ENCODE data around the gene TTBK2. TPM values are rescaled to one million over a fixed set of nuclear protein-coding genes. Genes with fewer than 3 reads are reported as not detected.

Gene TTBK2
- total RNA-seq, 2 experiments from 2014 or later, result 14.2 to 20.8 TPM

DNA sequence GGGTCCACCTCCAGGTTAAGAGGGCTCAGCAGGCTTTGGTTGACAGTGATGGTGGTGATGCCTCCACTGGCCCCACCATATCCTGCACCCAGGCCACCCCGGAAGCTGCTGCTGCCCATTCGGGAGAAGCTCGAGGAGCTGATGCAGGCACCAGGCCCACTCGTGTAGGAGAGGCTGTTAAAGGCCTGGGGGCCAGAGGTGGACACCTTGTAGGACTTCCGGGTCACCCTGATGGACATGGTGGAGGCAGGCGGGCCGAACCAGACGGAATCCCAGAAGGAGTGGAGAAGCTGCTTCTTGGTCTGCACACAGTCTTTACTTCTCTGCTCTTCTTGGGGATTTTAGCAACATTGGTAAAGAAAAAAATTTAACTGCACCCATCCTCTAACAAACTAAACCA is 118.4 kb downstream of the TTBK2 start:
- Histone ChIP-seq H3K27ac (ENCODE audit: low read depth, low read length, poor library complexity, severe bottlenecking) (no peak overlapping the region), H3K4me3 (ENCODE audit: low read depth, low read length, poor library complexity, severe bottlenecking) (no peak overlapping the region), H3K4me2 (ENCODE audit: low read length) (no peak overlapping the region), H3K79me2 (ENCODE audit: insufficient read depth, low read depth, low read length) (no peaks in the 10 kb centered on the region), H2AFZ (ENCODE audit: low read length) (no peak overlapping the region), H3K36me3 (ENCODE audit: insufficient read depth, low read length) (no peaks in the 10 kb centered on the region), H3K9me2 (ENCODE audit: insufficient read depth, low read length) (no peaks in the 10 kb centered on the region), H3K4me1 (ENCODE audit: insufficient read depth, low read length, poor library complexity, severe bottlenecking) (no peaks in the 10 kb centered on the region), H4K20me1 (ENCODE audit: insufficient read depth, low read length) (no peaks in the 10 kb centered on the region), H3K9me3 (ENCODE audit: low read length) (no peaks in the 10 kb centered on the region)
- intact Hi-C loops (cut with micrococcal nuclease; ENCODE audit: unreplicated experiment), result no loop called here
- DNase-seq (ENCODE audit: low spot score), result no peak
- POLR2A ChIA-PET, result no interaction called here
- BruUV-seq (replicated peaks), result no TSS peak
- CTCF ChIA-PET (ENCODE audit: unreplicated experiment), result interaction anchor here (0.5 kb wide), 1 partner anchor 1699 kb away, joined by 3 read pairs; no protein-coding TSS in a partner anchor
- TF ChIP-seq EZH2phosphoT487 (IDR thresholded peaks at IDR 0.05; ENCODE audit: borderline replicate concordance, low read depth, low read length), result no peak

- Histone ChIP-seq H3K4me2 (ENCODE audit: low read length) (no peak overlapping the region), H4K20me1 (ENCODE audit: insufficient read depth, low read length) (no peaks in the 10 kb centered on the region), H3K4me1 (ENCODE audit: insufficient read depth, low read length, poor library complexity, severe bottlenecking) (no peaks in the 10 kb centered on the region), H3K9me3 (ENCODE audit: low read length) (no peaks in the 10 kb centered on the region), H3K79me2 (ENCODE audit: insufficient read depth, low read depth, low read length) (no peaks in the 10 kb centered on the region), H3K9me2 (ENCODE audit: insufficient read depth, low read length) (no peaks in the 10 kb centered on the region), H3K4me3 (ENCODE audit: low read depth, low read length, poor library complexity, severe bottlenecking) (no peak overlapping the region), H2AFZ (ENCODE audit: low read length) (no peak overlapping the region), H3K27ac (ENCODE audit: low read depth, low read length, poor library complexity, severe bottlenecking) (no peak overlapping the region), H3K36me3 (ENCODE audit: insufficient read depth, low read length) (no peaks in the 10 kb centered on the region)
- POLR2A ChIA-PET, result interaction anchor here (0.5 to 0.6 kb wide), 5 partner anchors 10 to 453 kb away, joined by 3 to 4 read pairs (median 3); no protein-coding TSS in a partner anchor
- TF ChIP-seq, protein P1, sequence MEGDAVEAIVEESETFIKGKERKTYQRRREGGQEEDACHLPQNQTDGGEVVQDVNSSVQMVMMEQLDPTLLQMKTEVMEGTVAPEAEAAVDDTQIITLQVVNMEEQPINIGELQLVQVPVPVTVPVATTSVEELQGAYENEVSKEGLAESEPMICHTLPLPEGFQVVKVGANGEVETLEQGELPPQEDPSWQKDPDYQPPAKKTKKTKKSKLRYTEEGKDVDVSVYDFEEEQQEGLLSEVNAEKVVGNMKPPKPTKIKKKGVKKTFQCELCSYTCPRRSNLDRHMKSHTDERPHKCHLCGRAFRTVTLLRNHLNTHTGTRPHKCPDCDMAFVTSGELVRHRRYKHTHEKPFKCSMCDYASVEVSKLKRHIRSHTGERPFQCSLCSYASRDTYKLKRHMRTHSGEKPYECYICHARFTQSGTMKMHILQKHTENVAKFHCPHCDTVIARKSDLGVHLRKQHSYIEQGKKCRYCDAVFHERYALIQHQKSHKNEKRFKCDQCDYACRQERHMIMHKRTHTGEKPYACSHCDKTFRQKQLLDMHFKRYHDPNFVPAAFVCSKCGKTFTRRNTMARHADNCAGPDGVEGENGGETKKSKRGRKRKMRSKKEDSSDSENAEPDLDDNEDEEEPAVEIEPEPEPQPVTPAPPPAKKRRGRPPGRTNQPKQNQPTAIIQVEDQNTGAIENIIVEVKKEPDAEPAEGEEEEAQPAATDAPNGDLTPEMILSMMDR (conservative IDR thresholded peaks at IDR 0.05; ENCODE audit: low read length), result peak; percentile 64
- no peak for TF ChIP-seq EZH2phosphoT487 (IDR thresholded peaks at IDR 0.05; ENCODE audit: borderline replicate concordance, low read depth, low read length)
- peak; percentile 3 for DNase-seq (ENCODE audit: low spot score)
- CTCF ChIA-PET (ENCODE audit: unreplicated experiment), result no interaction called here
- BruUV-seq (replicated peaks), result no TSS peak
- intact Hi-C loops (cut with micrococcal nuclease; ENCODE audit: unreplicated experiment), result no loop called here
Measured at GRCh38 chr15:42800731-42801474, 119.7 kb downstream of the TTBK2 start.

DNA sequence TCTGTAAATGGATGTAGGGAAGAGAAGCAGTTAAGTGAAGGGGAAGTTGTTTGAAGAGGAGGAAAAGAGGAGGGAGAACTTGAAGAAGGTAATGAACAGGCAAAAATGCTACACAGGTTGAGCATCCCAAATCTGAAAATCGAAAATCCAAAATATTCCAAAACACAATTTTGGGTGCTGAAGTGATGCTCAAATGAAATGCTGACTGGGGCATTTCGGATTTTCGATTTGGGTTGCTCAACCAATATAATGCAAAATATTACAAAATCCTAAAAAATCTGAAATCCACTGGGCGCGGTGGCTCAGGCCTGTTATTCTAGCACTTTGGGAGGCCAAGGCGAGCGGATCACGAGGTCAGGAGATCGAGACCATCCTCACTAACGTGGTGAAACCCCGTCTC is 121.8 kb downstream of the TTBK2 start:
- no TSS peak for BruUV-seq (replicated peaks)
- H3K4me3 ChIP-seq (ENCODE audit: low read depth, low read length, poor library complexity, severe bottlenecking), result no peak overlapping the region
- H3K27ac ChIP-seq (ENCODE audit: low read depth, low read length, poor library complexity, severe bottlenecking), result no peak overlapping the region
- H3K36me3 ChIP-seq (ENCODE audit: insufficient read depth, low read length), result no peaks in the 10 kb centered on the region
- no peaks in the 10 kb centered on the region for H3K9me2 ChIP-seq (ENCODE audit: insufficient read depth, low read length)
- CTCF ChIA-PET (ENCODE audit: unreplicated experiment), result no interaction called here
- POLR2A ChIA-PET, result no interaction called here
- H3K4me1 ChIP-seq (ENCODE audit: insufficient read depth, low read length, poor library complexity, severe bottlenecking), result no peaks in the 10 kb centered on the region
- intact Hi-C loops (cut with micrococcal nuclease; ENCODE audit: unreplicated experiment), result loop anchor here (5.0 kb wide), 1 partner anchor 128 kb away; no protein-coding TSS in a partner anchor
- H3K4me2 ChIP-seq (ENCODE audit: low read length), result no peak overlapping the region
- H3K9me3 ChIP-seq (ENCODE audit: low read length), result no peaks in the 10 kb centered on the region
- no peaks in the 10 kb centered on the region for H3K79me2 ChIP-seq (ENCODE audit: insufficient read depth, low read depth, low read length)
- H4K20me1 ChIP-seq (ENCODE audit: insufficient read depth, low read length), result no peaks in the 10 kb centered on the region
- no peak for TF ChIP-seq EZH2phosphoT487 (IDR thresholded peaks at IDR 0.05; ENCODE audit: borderline replicate concordance, low read depth, low read length)
- TF ChIP-seq, protein P1 (conservative IDR thresholded peaks at IDR 0.05; ENCODE audit: low read length), result no peak
- no peak overlapping the region for H2AFZ ChIP-seq (ENCODE audit: low read length)
- DNase-seq (ENCODE audit: low spot score), result no peak

Measured in OCI-LY7 (cell line).